ENCODE measurements around the gene DOCK11. TPM values are rescaled to one million over a fixed set of nuclear protein-coding genes. Genes with fewer than 3 reads are reported as not detected.

DOCK11 gene
- total RNA-seq, 4 donors from 2014 or later, result 36.0 to 50.0 (median 41.1) TPM

- 25 to 57% methylated on average over 1 of the region's 1 CpG for WGBS, 2 donors
- TF ChIP-seq CTCF (IDR thresholded peaks at IDR 0.05) (no peak), POLR2A (IDR thresholded peaks at IDR 0.05) (no peak)
- intact Hi-C loops (cut with DNase I), result no loop called here
- no peaks in the 10 kb centered on the region for H3K4me1 ChIP-seq
- no peaks in the 10 kb centered on the region for H3K9me3 ChIP-seq
- H3K27ac ChIP-seq, result no peak overlapping the region
- no peaks in the 10 kb centered on the region for H3K27me3 ChIP-seq
- no peaks in the 10 kb centered on the region for H3K36me3 ChIP-seq
- peak; percentile 32 to 45 for DNase-seq
- no peak overlapping the region for H3K4me3 ChIP-seq (replicated peaks in 1 of 3)
These were observed 64.9 kb downstream of the DOCK11 start for GRCh38 chrX:118560489-118560888.

- TF ChIP-seq POLR2A (IDR thresholded peaks at IDR 0.05) (no peak), CTCF (IDR thresholded peaks at IDR 0.05) (no peak)
- no peaks in the 10 kb centered on the region for H3K27me3 ChIP-seq
- intact Hi-C loops (cut with DNase I), result no loop called here
- no peaks in the 10 kb centered on the region for H3K4me1 ChIP-seq
- H3K4me3 ChIP-seq (replicated peaks in 1 of 3), result no peak overlapping the region
- H3K27ac ChIP-seq, result no peak overlapping the region
- H3K9me3 ChIP-seq, result no peaks in the 10 kb centered on the region
- DNase-seq, result no peak
- 67 to 82% methylated on average over 4 of the region's 4 CpGs for WGBS, 2 donors
- H3K36me3 ChIP-seq, result no peaks in the 10 kb centered on the region
These were observed 67.1 kb downstream of the DOCK11 start for GRCh38 chrX:118562582-118563164.

GRCh38 chrX:118564498-118564897 lies 68.9 kb downstream of the DOCK11 start:
- TF ChIP-seq CTCF (IDR thresholded peaks at IDR 0.05), result no peak
- no peak for TF ChIP-seq POLR2A (IDR thresholded peaks at IDR 0.05)
- Histone ChIP-seq H3K27ac (no peak overlapping the region), H3K27me3 (no peaks in the 10 kb centered on the region), H3K36me3 (no peaks in the 10 kb centered on the region), H3K9me3 (no peaks in the 10 kb centered on the region), H3K4me1 (no peaks in the 10 kb centered on the region), H3K4me3 (replicated peaks in 1 of 3) (no peak overlapping the region)
- 84 to 89% methylated on average over 1 of the region's 1 CpG for WGBS, 2 donors
- no peak for DNase-seq
- intact Hi-C loops (cut with DNase I), result no loop called here

DNA sequence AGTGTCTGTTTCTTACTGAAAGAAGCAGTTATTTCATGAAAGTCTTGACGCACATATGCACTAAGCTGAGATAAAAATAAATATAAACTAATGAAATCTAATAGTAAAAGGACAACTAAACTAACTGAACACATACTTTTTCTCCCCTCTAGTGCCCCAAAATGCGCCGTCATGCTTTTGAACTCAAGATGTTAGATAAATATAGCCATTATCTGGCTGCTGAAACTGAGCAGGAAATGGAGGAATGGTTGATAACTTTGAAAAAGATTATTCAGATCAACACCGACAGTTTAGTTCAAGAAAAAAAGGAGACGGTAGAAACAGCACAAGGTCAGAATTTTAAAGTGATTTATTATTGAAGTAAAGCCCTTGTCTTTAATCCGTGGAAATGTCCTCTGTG lies 70.2 kb downstream of the DOCK11 start:
- H3K4me1 ChIP-seq, result no peaks in the 10 kb centered on the region
- H3K27me3 ChIP-seq, result no peaks in the 10 kb centered on the region
- H3K27ac ChIP-seq, result no peak overlapping the region
- intact Hi-C loops (cut with DNase I), result no loop called here
- no peak overlapping the region for H3K4me3 ChIP-seq (replicated peaks in 1 of 3)
- TF ChIP-seq POLR2A (IDR thresholded peaks at IDR 0.05), result no peak
- TF ChIP-seq CTCF (IDR thresholded peaks at IDR 0.05), result no peak
- H3K36me3 ChIP-seq, result no peaks in the 10 kb centered on the region
- H3K9me3 ChIP-seq, result no peaks in the 10 kb centered on the region
- WGBS, 2 donors, result 81 to 84% methylated on average over 6 of the region's 6 CpGs
- no peak for DNase-seq

DNA sequence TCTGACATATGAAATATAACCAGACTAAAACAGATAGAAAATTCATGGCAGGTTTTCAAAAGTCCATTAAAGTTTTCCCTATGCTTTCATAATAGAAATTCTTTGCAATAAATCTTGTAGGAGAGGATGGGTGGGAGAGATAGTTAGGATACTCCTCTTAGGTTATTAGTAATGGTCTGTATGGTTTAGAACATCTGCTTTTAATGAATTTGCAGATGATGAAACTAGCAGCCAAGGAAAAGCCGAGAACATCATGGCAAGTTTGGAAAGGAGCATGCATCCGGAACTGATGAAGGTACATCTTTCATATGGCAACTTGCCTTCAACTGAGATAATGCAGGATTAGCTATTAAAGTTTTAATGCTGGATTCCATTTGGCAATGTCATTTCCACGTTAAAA lies 70.7 kb downstream of the DOCK11 start:
- Histone ChIP-seq H3K4me3 (replicated peaks in 1 of 3) (no peak overlapping the region), H3K9me3 (no peaks in the 10 kb centered on the region), H3K4me1 (no peaks in the 10 kb centered on the region), H3K36me3 (no peaks in the 10 kb centered on the region), H3K27me3 (no peaks in the 10 kb centered on the region), H3K27ac (no peak overlapping the region)
- WGBS, 2 donors, result 80 to 89% methylated on average over 3 of the region's 3 CpGs
- no peak for DNase-seq
- intact Hi-C loops (cut with DNase I), result no loop called here
- TF ChIP-seq CTCF (IDR thresholded peaks at IDR 0.05), result no peak
- no peak for TF ChIP-seq POLR2A (IDR thresholded peaks at IDR 0.05)
